GM23338 (cell line): ENCODE measurements around the gene ZDHHC7. TPM values are rescaled to one million over a fixed set of nuclear protein-coding genes. Genes with fewer than 3 reads are reported as not detected.

Experiments used
- ATAC-seq: fragments of 200-7000 bp; cut with Tn5 transposase; 3 replicates; pipeline ENCODE4 v1.9.1; 2020
- DNase-seq: peaks from one replicate; pipeline ENCODE4 v3.0.0-alpha.2; 2015; ENCODE audit warnings: low spot score
- H2AFZ ChIP-seq: fragments of 200-600 bp; sonication (generic); 2 replicates; pipeline ENCODE4 v1.8.0; 2016; ENCODE audit warnings: antibody characterized with exemption, mild to moderate bottlenecking, moderate library complexity
- H3F3A ChIP-seq: fragments of 200-600 bp; sonication (generic); replicated peaks from 2 replicates; pipeline ENCODE4 v1.8.0; 2017; ENCODE audit warnings: antibody characterized with exemption, mixed run types, low read depth
- H3K27ac ChIP-seq: fragments of 200-600 bp; sonication (generic); 2 replicates; pipeline ENCODE4 v1.6.1; 2016; ENCODE audit warnings: low read depth
- H3K27me3 ChIP-seq: fragments of 200-600 bp; sonication (generic); 2 replicates; pipeline ENCODE4 v1.8.0; 2016; ENCODE audit warnings: mild to moderate bottlenecking, mixed run types, moderate library complexity; ENCODE audit not compliant: insufficient read depth
- H3K36me3 ChIP-seq: fragments of 200-600 bp; sonication (generic); 2 replicates; pipeline ENCODE4 v1.8.0; 2016; ENCODE audit warnings: mild to moderate bottlenecking; ENCODE audit not compliant: insufficient read depth
- H3K4me1 ChIP-seq: fragments of 200-600 bp; sonication (generic); 2 replicates; pipeline ENCODE4 v1.8.0; 2016; ENCODE audit warnings: mild to moderate bottlenecking, moderate library complexity; ENCODE audit not compliant: insufficient read depth
- H3K4me2 ChIP-seq: fragments of 200-600 bp; sonication (generic); 2 replicates; pipeline ENCODE4 v1.7.1; 2017; ENCODE audit warnings: mixed run types
- H3K4me3 ChIP-seq: fragments of 200-600 bp; sonication (generic); 2 replicates; pipeline ENCODE4 v1.6.1; 2016; ENCODE audit warnings: mixed run types
- H3K79me2 ChIP-seq: fragments of 200-600 bp; sonication (generic); replicated peaks from 2 replicates; pipeline ENCODE4 v1.8.0; 2017; ENCODE audit warnings: mild to moderate bottlenecking; ENCODE audit not compliant: insufficient read depth
- H3K9me2 ChIP-seq: fragments of 200-600 bp; sonication (generic); 2 replicates; pipeline ENCODE4 v1.8.0; 2017; ENCODE audit not compliant: insufficient read depth
- H4K20me1 ChIP-seq: fragments of 200-600 bp; sonication (generic); replicated peaks from 2 replicates; pipeline ENCODE4 v1.8.0; 2017; ENCODE audit warnings: mild to moderate bottlenecking; ENCODE audit not compliant: insufficient read depth
- H3K27ac Mint-ChIP-seq: 2 replicates; pipeline ENCODE4 v1.8.0; 2020; ENCODE audit warnings: inconsistent platforms, mild to moderate bottlenecking, moderate library complexity, mixed read lengths
- H3K27me3 Mint-ChIP-seq: 3 replicates; pipeline ENCODE4 v1.8.0; 2022; ENCODE audit warnings: low read depth, mild to moderate bottlenecking, moderate library complexity, mixed read lengths, inconsistent platforms; ENCODE audit not compliant: insufficient read depth, poor library complexity
- H3K36me3 Mint-ChIP-seq: 3 replicates; pipeline ENCODE4 v1.8.0; 2021; ENCODE audit warnings: low read depth, mild to moderate bottlenecking, inconsistent platforms, moderate library complexity, mixed read lengths
- H3K4me1 Mint-ChIP-seq: 3 replicates; pipeline ENCODE4 v1.8.0; 2020; ENCODE audit warnings: mild to moderate bottlenecking, inconsistent platforms, mixed read lengths
- H3K4me3 Mint-ChIP-seq: 3 replicates; pipeline ENCODE4 v1.8.0; 2021; ENCODE audit warnings: moderate library complexity, mild to moderate bottlenecking, inconsistent platforms, mixed read lengths
- H3K9me3 Mint-ChIP-seq: 3 replicates; pipeline ENCODE4 v1.8.0; 2020; ENCODE audit warnings: moderate library complexity, mild to moderate bottlenecking, inconsistent platforms, mixed read lengths
- CREB1 ChIP-seq: fragments of 250-450 bp; sonication (Bioruptor Pico); IDR thresholded peaks from 2 replicates; pipeline ENCODE4 v1.5.0; 2020; ENCODE audit warnings: low read depth, mild to moderate bottlenecking, moderate library complexity
- EZH2 ChIP-seq: fragments of 200-600 bp; sonication (generic); IDR thresholded peaks from one replicate; pipeline ENCODE4 v1.8.0; 2017; ENCODE audit warnings: antibody characterized with exemption, mild to moderate bottlenecking, low read depth; ENCODE audit not compliant: unreplicated experiment
- NANOG ChIP-seq: IDR thresholded peaks from 2 replicates; pipeline ENCODE4 v1.6.1; 2016; ENCODE audit warnings: antibody characterized with exemption, borderline replicate concordance
- STAT1 ChIP-seq: IDR thresholded peaks from one replicate; pipeline ENCODE4 v1.6.1; 2016; ENCODE audit warnings: antibody characterized with exemption; ENCODE audit not compliant: unreplicated experiment
- ZNF331 ChIP-seq: fragments of 250-450 bp; sonication (Bioruptor Pico); IDR thresholded peaks from 2 replicates; pipeline ENCODE4 v1.5.0; 2020; ENCODE audit warnings: low read depth, mild to moderate bottlenecking, moderate library complexity
- polyA plus RNA-seq: library from polyadenylated mRNA; unstranded; fragments of >200 nt; fragmentation: Nextera tagmentation; extraction: Ambion mirVana; gene quantifications from 2 replicates; pipeline ENCODE4 v1.2.1, GENCODE V29; 2016
- total RNA-seq: library from RNA; depleted of rRNA; stranded (reverse); fragments of >200 nt; shearing (Covaris generic); gene quantifications from 2 replicates; pipeline ENCODE4 v1.2.3, GENCODE V29; 2014
- TF ChIP-seq, protein P1 (sequence below): IDR thresholded peaks from one replicate; pipeline ENCODE4 v1.6.1; 2018; ENCODE audit warnings: antibody characterized with exemption; ENCODE audit not compliant: unreplicated experiment
- TF ChIP-seq, protein P2 (sequence below), 2 experiments: fragments of 200-600 bp in 1 of 2; sonication (generic) in 1 of 2; conservative IDR thresholded peaks; 2 replicates each; pipeline versions ENCODE4 v1.5.1 to v1.6.1; 2016 to 2017; ENCODE audit warnings: antibody characterized with exemption in 2 of 2, low read depth in 2 of 2, mild to moderate bottlenecking in 2 of 2, moderate library complexity in 1 of 2

The ZDHHC7 gene
- total and polyA plus RNA-seq, 2 experiments from 2014 or later, result 13.1 to 46.1 TPM

DNA sequence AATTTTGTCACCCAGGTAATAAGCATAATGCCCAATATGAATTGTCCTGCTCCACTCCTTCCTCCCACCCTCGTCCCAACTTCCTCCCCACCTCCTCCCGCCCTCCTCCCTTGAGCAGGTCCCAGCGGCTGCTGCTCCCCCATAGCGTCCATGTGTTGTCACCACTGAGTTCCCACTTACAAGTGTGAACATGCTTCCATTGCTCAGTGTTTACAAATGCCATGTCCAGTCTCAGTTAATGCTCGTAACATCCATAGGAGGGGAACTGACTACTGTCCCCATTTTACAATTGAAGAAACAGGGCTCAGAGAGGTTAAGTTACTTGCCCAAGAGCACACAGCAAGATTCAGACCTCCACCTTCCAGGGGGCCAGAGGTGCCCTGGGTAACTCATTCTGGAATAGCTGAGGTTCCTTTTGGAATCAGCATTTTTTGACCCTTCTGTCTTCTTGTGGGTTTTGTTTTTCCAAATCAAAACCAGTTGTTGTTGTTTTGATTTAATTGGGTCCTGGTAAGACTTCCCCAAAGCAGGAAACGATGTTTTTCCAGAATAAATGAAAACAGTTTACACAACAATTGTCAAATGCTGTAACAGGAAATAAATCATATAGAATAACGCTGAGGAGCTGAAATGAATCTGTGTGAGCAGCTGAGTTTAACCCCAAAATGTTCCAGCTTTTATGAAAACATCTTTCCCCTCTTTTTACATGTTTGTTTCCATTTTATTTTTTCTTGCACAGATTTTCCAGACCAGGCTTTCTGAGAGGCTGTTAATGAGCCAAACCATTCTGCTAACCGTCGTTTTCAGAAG is 73.9 kb downstream of the ZDHHC7 start (continued):
- TF ChIP-seq, protein P1, sequence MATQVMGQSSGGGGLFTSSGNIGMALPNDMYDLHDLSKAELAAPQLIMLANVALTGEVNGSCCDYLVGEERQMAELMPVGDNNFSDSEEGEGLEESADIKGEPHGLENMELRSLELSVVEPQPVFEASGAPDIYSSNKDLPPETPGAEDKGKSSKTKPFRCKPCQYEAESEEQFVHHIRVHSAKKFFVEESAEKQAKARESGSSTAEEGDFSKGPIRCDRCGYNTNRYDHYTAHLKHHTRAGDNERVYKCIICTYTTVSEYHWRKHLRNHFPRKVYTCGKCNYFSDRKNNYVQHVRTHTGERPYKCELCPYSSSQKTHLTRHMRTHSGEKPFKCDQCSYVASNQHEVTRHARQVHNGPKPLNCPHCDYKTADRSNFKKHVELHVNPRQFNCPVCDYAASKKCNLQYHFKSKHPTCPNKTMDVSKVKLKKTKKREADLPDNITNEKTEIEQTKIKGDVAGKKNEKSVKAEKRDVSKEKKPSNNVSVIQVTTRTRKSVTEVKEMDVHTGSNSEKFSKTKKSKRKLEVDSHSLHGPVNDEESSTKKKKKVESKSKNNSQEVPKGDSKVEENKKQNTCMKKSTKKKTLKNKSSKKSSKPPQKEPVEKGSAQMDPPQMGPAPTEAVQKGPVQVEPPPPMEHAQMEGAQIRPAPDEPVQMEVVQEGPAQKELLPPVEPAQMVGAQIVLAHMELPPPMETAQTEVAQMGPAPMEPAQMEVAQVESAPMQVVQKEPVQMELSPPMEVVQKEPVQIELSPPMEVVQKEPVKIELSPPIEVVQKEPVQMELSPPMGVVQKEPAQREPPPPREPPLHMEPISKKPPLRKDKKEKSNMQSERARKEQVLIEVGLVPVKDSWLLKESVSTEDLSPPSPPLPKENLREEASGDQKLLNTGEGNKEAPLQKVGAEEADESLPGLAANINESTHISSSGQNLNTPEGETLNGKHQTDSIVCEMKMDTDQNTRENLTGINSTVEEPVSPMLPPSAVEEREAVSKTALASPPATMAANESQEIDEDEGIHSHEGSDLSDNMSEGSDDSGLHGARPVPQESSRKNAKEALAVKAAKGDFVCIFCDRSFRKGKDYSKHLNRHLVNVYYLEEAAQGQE, result no peak
- TF ChIP-seq ZNF331 (CRISPR knock-in tag) (no peak), STAT1 (no peak), CREB1 (CRISPR knock-in tag) (no peak)

GRCh38 chr16:84933774-84934631 is 77.3 kb downstream of the ZDHHC7 start:
- H3K4me3 Mint-ChIP-seq, result no peak overlapping the region
- H3K27ac Mint-ChIP-seq, result no peak overlapping the region
- H3K36me3 Mint-ChIP-seq, result no peaks in the 10 kb centered on the region; the same call in 2 of the 3 replicates
- no peak for DNase-seq
- no peaks in the 10 kb centered on the region for H3K36me3 ChIP-seq
- H3K9me2 ChIP-seq, result no peaks in the 10 kb centered on the region
- no peaks in the 10 kb centered on the region for H3K4me1 Mint-ChIP-seq
- H3K4me1 ChIP-seq, result no peaks in the 10 kb centered on the region
- ATAC-seq, result peak; percentile 28; the same call in 2 of the 3 replicates
- H3K9me3 Mint-ChIP-seq, result no peaks in the 10 kb centered on the region; the same call in 2 of the 3 replicates
- no peak overlapping the region for H3K4me2 ChIP-seq
- no peak overlapping the region for H3K27ac ChIP-seq
- H2AFZ ChIP-seq, result no peak overlapping the region
- H3K27me3 ChIP-seq, result no peaks in the 10 kb centered on the region
- TF ChIP-seq, protein P2, sequence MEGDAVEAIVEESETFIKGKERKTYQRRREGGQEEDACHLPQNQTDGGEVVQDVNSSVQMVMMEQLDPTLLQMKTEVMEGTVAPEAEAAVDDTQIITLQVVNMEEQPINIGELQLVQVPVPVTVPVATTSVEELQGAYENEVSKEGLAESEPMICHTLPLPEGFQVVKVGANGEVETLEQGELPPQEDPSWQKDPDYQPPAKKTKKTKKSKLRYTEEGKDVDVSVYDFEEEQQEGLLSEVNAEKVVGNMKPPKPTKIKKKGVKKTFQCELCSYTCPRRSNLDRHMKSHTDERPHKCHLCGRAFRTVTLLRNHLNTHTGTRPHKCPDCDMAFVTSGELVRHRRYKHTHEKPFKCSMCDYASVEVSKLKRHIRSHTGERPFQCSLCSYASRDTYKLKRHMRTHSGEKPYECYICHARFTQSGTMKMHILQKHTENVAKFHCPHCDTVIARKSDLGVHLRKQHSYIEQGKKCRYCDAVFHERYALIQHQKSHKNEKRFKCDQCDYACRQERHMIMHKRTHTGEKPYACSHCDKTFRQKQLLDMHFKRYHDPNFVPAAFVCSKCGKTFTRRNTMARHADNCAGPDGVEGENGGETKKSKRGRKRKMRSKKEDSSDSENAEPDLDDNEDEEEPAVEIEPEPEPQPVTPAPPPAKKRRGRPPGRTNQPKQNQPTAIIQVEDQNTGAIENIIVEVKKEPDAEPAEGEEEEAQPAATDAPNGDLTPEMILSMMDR (conservative IDR thresholded peaks at IDR 0.05; ENCODE audit: low read depth in 2 of 2), result no peak
- TF ChIP-seq NANOG, result no peak
- no peak for TF ChIP-seq CREB1 (CRISPR knock-in tag)
- TF ChIP-seq EZH2, result no peak
- no peaks in the 10 kb centered on the region for H4K20me1 ChIP-seq
- H3K4me3 ChIP-seq, result no peak overlapping the region
- no peaks in the 10 kb centered on the region for H3F3A ChIP-seq
- no peaks in the 10 kb centered on the region for H3K79me2 ChIP-seq
- peaks cover 10% of the 10 kb centered on the region for H3K27me3 Mint-ChIP-seq
